ENCODE results near the gene POLE. TPM values are rescaled to one million over a fixed set of nuclear protein-coding genes. Genes with fewer than 3 reads are reported as not detected.

Gene POLE
- total and polyA plus RNA-seq, 9 of the 15 experiments (the other 6 are each of a cell fraction or from before 2014, with no cell fraction given), result 2.4 to 154 (median 49.6) TPM

- no peak for TF ChIP-seq ZNF407 (IDR thresholded peaks at IDR 0.05; ENCODE audit: low read depth)
- TF ChIP-seq MEIS2 (IDR thresholded peaks at IDR 0.05; ENCODE audit: partially characterized antibody), result peak; percentile 76
- peak; percentile 92 for TF ChIP-seq E2F4 (CRISPR knock-in tag; IDR thresholded peaks at IDR 0.05; ENCODE audit: low read depth)
- TF ChIP-seq OTX1 (CRISPR knock-in tag; IDR thresholded peaks at IDR 0.05), result no peak
- peak; percentile 56 for TF ChIP-seq KDM5B (IDR thresholded peaks at IDR 0.05; ENCODE audit: insufficient replicate concordance, low read depth, low read length)
- TF ChIP-seq POLR2G (IDR thresholded peaks at IDR 0.05; ENCODE audit: low read depth, low read length), result peak; percentile 98
- 0 out of 2 replicates have a peak, but pooled peaks have one; percentile 51 for TF ChIP-seq ETS1 (conservative IDR thresholded peaks at IDR 0.05; ENCODE audit: control insufficient read depth, low read depth, low read length)
- peak; percentile 69 for TF ChIP-seq RBM22 (IDR thresholded peaks at IDR 0.05; ENCODE audit: low read depth, low read length, poor library complexity, severe bottlenecking)
- TF ChIP-seq MAX (CRISPR knock-in tag; IDR thresholded peaks at IDR 0.05), result peak; percentile 59; the same call in 1 of the 2 replicates
- TF ChIP-seq CBX1 (IDR thresholded peaks at IDR 0.05; ENCODE audit: low read depth), result 0 out of 2 replicates have a peak, but pooled peaks have one; percentile 41
- peak; percentile 56; the same call in 1 of the 2 replicates for TF ChIP-seq SIN3B (IDR thresholded peaks at IDR 0.05; ENCODE audit: low read depth)
- peak; percentile 46; the same call in 1 of the 2 replicates for TF ChIP-seq ZNF740 (CRISPR knock-in tag; IDR thresholded peaks at IDR 0.05)
- TF ChIP-seq ZNF740 (tag; IDR thresholded peaks at IDR 0.05), result no peak
- no peak for TF ChIP-seq CBX5 (IDR thresholded peaks at IDR 0.05; ENCODE audit: borderline replicate concordance, low read depth)
Measured at GRCh38 chr12:132687211-132688164, at the start of gene POLE, which contains the start of gene PXMP2 (continued).
